Thyroid gland (tissue), 4 donors: Measurements from ENCODE around the gene DNAH3. TPM values are rescaled to one million over a fixed set of nuclear protein-coding genes. Genes with fewer than 3 reads are reported as not detected.
"Not testable (repeated sequence)": the region's sequence is repeated elsewhere in the genome, so short reads cannot be mapped to it uniquely, and the experiment has no call there.

ENCODE experiments used
- DNase-seq, 2 donors: peaks; one replicate each; pipeline ENCODE4 v3.0.0-alpha.2; 2019
- H3K27ac ChIP-seq, 3 donors: fragments of 200-600 bp; sonication (generic); 1 replicate in 2 of 3; 2 replicates in 1 of 3; pipeline ENCODE4 v1.5.1; 2016 to 2019; ENCODE audit warnings: mild to moderate bottlenecking in 1 of 3, moderate library complexity in 1 of 3
- H3K27me3 ChIP-seq: fragments of 200-600 bp; sonication (generic); one replicate; pipeline ENCODE4 v1.5.1; 2019
- H3K36me3 ChIP-seq, 2 donors: fragments of 200-600 bp; sonication (generic); one replicate each; pipeline ENCODE4 v1.5.1; 2016 to 2019
- H3K4me1 ChIP-seq, 2 donors: fragments of 200-600 bp; sonication (generic); one replicate each; pipeline ENCODE4 v1.5.1; 2017 to 2019
- H3K4me3 ChIP-seq, 3 donors: fragments of 200-600 bp; sonication (generic); replicated peaks in 1 of 3; 1 replicate in 2 of 3; 2 replicates in 1 of 3; pipeline ENCODE4 v1.5.1; 2016; ENCODE audit warnings: mild to moderate bottlenecking in 1 of 3
- H3K9me3 ChIP-seq: fragments of 200-600 bp; sonication (generic); one replicate; pipeline ENCODE4 v1.5.1; 2017
- POLR2A ChIP-seq, 2 donors: fragments of 450-650 bp; IDR thresholded peaks; one replicate each; pipeline ENCODE4 v1.6.1; 2017; ENCODE audit warnings: antibody characterized with exemption in 2 of 2, mild to moderate bottlenecking in 2 of 2, moderate library complexity in 1 of 2
- WGBS, 2 donors: methylation state at CpG; one replicate each; pipeline ENCODE4 v1.1.5; 2017; 5-methylcytosine and 5-hydroxymethylcytosine counted together
- intact Hi-C: fragments of 100-400 bp; cut with DNase I; formaldehyde crosslinking; loops from one replicate; pipeline ENCODE4 v1.15.1; 2023
- total RNA-seq, 4 donors: library from RNA; depleted of rRNA; stranded (reverse); fragments of >200 nt; gene quantifications; one replicate each; pipeline ENCODE4 v1.2.3, GENCODE V29; 2016
- TF ChIP-seq, protein P1 (sequence below), 6 experiments: fragments of 200-600 bp in 3 of 6; fragments of 450-650 bp in 3 of 6; sonication (generic) in 3 of 6; IDR thresholded peaks; one replicate each; pipeline ENCODE4 v1.5.1; 2016 to 2019; ENCODE audit warnings: antibody characterized with exemption in 6 of 6, mild to moderate bottlenecking in 2 of 6, inconsistent platforms in 1 of 6, moderate library complexity in 1 of 6

DNAH3 gene
- total RNA-seq, 4 donors from 2014 or later, result 0.15 TPM; not detected in 3

DNA sequence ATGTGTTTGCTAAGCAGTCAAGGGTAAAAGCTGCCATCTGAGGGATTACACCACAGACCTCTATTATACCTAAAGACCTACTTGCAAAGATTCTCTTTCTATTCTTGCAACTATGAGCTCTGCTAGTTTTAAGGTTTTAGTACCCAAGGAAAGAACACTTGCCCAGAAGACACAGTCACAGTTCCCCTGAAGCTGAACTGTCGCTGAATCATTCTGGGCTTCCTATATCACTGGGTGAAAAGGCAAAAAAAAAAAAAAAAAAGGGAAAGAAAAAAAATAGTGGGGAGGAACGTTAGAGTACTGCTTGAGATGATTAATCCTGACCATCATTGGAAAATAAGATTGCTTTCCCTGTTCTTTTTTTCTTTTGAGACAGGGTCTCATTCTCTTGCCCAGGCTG, 212.2 kb downstream of the DNAH3 start:
- no peaks in the 10 kb centered on the region for H3K27me3 ChIP-seq
- TF ChIP-seq, protein P1, sequence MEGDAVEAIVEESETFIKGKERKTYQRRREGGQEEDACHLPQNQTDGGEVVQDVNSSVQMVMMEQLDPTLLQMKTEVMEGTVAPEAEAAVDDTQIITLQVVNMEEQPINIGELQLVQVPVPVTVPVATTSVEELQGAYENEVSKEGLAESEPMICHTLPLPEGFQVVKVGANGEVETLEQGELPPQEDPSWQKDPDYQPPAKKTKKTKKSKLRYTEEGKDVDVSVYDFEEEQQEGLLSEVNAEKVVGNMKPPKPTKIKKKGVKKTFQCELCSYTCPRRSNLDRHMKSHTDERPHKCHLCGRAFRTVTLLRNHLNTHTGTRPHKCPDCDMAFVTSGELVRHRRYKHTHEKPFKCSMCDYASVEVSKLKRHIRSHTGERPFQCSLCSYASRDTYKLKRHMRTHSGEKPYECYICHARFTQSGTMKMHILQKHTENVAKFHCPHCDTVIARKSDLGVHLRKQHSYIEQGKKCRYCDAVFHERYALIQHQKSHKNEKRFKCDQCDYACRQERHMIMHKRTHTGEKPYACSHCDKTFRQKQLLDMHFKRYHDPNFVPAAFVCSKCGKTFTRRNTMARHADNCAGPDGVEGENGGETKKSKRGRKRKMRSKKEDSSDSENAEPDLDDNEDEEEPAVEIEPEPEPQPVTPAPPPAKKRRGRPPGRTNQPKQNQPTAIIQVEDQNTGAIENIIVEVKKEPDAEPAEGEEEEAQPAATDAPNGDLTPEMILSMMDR (IDR thresholded peaks at IDR 0.05), result no peak
- no peak for TF ChIP-seq POLR2A (IDR thresholded peaks at IDR 0.05)
- H3K4me3 ChIP-seq, result no peak overlapping the region
- 50 to 53% methylated on average over 2 of the region's 2 CpGs for WGBS, 2 donors
- intact Hi-C loops, result no loop called here
- no peaks in the 10 kb centered on the region for H3K36me3 ChIP-seq
- no peak for DNase-seq
- no peaks in the 10 kb centered on the region for H3K9me3 ChIP-seq
- no peak overlapping the region for H3K27ac ChIP-seq
- H3K4me1 ChIP-seq, result no peaks in the 10 kb centered on the region

- no peaks in the 10 kb centered on the region for H3K9me3 ChIP-seq
- no peak for DNase-seq
- no peaks in the 10 kb centered on the region for H3K4me1 ChIP-seq
- H3K36me3 ChIP-seq, result no peaks in the 10 kb centered on the region
- no peaks in the 10 kb centered on the region for H3K27me3 ChIP-seq
- intact Hi-C loops, result no loop called here
- no peak overlapping the region for H3K27ac ChIP-seq
- TF ChIP-seq, protein P1 (IDR thresholded peaks at IDR 0.05), result no peak
- TF ChIP-seq POLR2A (IDR thresholded peaks at IDR 0.05), result no peak
- no peak overlapping the region for H3K4me3 ChIP-seq
- WGBS, 2 donors, result 85 to 90% methylated on average over 6 of the region's 6 CpGs
Observed at GRCh38 chr16:20937736-20938135, 212.9 kb downstream of the DNAH3 start.

DNA sequence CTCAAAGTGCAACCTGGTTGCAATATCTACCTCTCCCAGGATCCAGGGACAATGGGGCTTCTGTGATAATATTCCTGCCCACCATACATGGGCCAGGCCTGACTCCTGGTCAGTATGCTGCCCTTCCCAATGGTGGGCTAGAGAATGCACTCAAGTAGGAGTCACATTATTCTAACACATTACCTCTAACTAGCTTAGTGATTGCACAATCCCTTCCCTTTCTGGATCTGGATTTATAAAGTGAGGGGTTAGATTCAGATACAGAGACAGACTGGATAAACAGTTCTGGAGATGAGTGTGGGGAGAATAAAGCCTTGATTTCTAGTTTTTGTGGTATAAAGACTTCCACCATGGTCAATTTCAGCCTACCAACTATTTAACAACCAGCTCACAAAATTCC, 217.1 kb downstream of the DNAH3 start:
- Histone ChIP-seq H3K4me3 (no peak overlapping the region), H3K36me3 (no peaks in the 10 kb centered on the region), H3K27ac (no peak overlapping the region), H3K27me3 (no peaks in the 10 kb centered on the region), H3K4me1 (no peaks in the 10 kb centered on the region), H3K9me3 (no peaks in the 10 kb centered on the region)
- TF ChIP-seq, protein P1 (IDR thresholded peaks at IDR 0.05), result no peak
- no peak for TF ChIP-seq POLR2A (IDR thresholded peaks at IDR 0.05)
- intact Hi-C loops, result no loop called here
- DNase-seq, result no peak

DNA sequence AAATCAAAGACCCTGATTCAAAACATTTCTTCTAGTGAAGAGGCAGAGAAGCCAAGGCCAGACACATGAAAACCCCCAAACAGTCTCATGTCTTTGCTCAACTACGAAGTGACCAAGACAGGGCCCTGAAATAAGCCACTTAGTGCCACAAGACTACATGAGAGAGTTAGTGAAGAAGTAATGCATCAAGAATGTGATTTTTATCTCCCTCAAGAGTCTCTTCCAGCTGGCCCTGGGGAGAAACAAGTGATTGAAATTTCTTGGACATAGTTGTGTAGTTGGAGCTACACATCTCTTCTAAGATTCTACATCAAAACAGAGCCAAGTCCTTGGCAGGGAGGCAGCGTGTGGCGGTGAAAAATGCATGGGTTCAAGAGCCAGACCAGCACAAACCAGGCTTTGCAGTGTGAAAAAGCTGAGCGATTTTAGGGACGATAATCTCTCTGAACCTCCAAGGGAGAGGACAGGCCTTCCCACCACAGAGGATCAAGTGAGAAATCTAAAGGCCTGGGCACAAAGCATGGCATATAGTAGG, 219.5 kb downstream of the DNAH3 start:
- Histone ChIP-seq H3K27ac (no peak overlapping the region), H3K4me3 (no peak overlapping the region), H3K9me3 (no peaks in the 10 kb centered on the region), H3K4me1 (no peaks in the 10 kb centered on the region), H3K27me3 (no peaks in the 10 kb centered on the region), H3K36me3 (no peaks in the 10 kb centered on the region)
- DNase-seq, result no peak
- TF ChIP-seq, protein P1 (IDR thresholded peaks at IDR 0.05), result no peak
- no peak for TF ChIP-seq POLR2A (IDR thresholded peaks at IDR 0.05)
- intact Hi-C loops, result no loop called here
- WGBS, 2 donors, result 40 to 55% methylated on average over 5 of the region's 5 CpGs

DNA sequence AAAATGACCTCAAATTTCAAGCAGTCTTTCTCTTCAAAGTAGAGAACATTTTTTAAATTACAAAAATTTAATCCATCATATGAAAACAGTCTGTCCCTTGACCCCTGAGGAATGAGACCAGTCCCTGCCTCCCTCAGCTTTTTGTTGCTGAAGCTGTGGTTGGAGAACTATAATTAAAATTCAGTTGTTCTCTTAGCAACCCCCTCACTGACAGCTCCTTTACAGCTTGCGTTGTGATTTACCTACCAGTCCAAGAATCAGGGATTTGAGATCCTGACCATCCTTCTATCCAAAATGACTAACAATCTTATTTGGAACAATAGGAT, 220.3 kb downstream of the DNAH3 start:
- DNase-seq, result no peak
- intact Hi-C loops, result no loop called here
- no peaks in the 10 kb centered on the region for H3K27me3 ChIP-seq
- no peak overlapping the region for H3K4me3 ChIP-seq
- H3K36me3 ChIP-seq, result no peaks in the 10 kb centered on the region
- no peaks in the 10 kb centered on the region for H3K4me1 ChIP-seq
- H3K9me3 ChIP-seq, result no peaks in the 10 kb centered on the region
- no peak overlapping the region for H3K27ac ChIP-seq
- WGBS, 2 donors, result 86 to 92% methylated on average over 1 of the region's 1 CpG
- TF ChIP-seq, protein P1 (IDR thresholded peaks at IDR 0.05), result no peak
- TF ChIP-seq POLR2A (IDR thresholded peaks at IDR 0.05), result no peak

DNA sequence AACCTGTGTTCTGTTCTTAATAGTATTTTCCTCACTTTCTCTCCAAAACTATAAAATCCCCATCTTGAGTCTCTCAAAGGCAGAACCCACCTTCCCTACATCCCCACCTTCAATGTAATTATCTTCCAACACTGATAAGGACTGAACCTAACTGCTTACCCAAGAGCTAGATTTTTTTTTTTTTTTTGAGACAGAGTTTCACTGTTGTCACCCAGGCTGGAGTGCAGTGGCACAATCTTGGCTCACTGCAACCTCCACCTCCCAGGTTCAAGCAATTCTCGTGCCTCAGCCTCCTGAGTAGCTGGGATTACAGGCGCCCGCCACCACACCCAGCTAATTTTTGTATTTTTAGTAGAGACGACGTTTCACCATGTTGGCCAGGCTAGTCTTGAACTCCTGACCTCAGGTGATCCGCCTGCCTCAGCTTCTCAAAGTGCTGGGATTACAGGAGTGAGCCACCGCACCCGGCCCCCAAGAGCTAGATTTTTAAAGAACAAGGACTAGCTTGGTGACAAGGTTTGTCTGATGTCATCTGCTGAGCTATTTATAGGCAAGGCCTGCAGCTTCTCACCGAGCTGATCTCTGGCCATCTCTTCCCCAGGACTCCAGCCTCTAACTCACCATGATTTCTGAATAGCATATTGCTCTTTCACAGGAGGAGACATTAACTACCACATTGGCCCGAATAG, 220.8 kb downstream of the DNAH3 start:
- H3K27me3 ChIP-seq, H3K27ac ChIP-seq, H3K36me3 ChIP-seq, H3K4me1 ChIP-seq, DNase-seq, H3K4me3 ChIP-seq, H3K9me3 ChIP-seq, intact Hi-C loops: not testable (repeated sequence)
- 85 to 87% methylated on average over 10 of the region's 10 CpGs for WGBS, 2 donors
